ENCODE measurements around the gene CTTNBP2NL.

Gene CTTNBP2NL, protein sequence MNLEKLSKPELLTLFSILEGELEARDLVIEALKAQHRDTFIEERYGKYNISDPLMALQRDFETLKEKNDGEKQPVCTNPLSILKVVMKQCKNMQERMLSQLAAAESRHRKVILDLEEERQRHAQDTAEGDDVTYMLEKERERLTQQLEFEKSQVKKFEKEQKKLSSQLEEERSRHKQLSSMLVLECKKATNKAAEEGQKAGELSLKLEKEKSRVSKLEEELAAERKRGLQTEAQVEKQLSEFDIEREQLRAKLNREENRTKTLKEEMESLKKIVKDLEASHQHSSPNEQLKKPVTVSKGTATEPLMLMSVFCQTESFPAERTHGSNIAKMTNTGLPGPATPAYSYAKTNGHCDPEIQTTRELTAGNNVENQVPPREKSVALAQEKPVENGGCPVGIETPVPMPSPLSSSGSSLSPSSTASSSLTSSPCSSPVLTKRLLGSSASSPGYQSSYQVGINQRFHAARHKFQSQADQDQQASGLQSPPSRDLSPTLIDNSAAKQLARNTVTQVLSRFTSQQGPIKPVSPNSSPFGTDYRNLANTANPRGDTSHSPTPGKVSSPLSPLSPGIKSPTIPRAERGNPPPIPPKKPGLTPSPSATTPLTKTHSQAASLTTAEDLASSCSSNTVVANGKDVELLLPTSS

GRCh38 chr1:112395821-112396652, at the start of gene CTTNBP2NL:
Gene CTTNBP2NL, plus strand, starts transcription at chr1:112396214. Its CDS starts 19,952 bp downstream, at chr1:112416166.
- peak; percentile 43 for DNase-seq

- no peak for DNase-seq
Measured at GRCh38 chr1:112346801-112347350, 49.1 kb upstream of the CTTNBP2NL start.

GRCh38 chr1:112356765-112357164, 39.2 kb upstream of the CTTNBP2NL start:
- DNase-seq: no peak

- DNase-seq: no peak
Measured at GRCh38 chr1:112357467-112357866, 38.5 kb upstream of the CTTNBP2NL start.

DNA sequence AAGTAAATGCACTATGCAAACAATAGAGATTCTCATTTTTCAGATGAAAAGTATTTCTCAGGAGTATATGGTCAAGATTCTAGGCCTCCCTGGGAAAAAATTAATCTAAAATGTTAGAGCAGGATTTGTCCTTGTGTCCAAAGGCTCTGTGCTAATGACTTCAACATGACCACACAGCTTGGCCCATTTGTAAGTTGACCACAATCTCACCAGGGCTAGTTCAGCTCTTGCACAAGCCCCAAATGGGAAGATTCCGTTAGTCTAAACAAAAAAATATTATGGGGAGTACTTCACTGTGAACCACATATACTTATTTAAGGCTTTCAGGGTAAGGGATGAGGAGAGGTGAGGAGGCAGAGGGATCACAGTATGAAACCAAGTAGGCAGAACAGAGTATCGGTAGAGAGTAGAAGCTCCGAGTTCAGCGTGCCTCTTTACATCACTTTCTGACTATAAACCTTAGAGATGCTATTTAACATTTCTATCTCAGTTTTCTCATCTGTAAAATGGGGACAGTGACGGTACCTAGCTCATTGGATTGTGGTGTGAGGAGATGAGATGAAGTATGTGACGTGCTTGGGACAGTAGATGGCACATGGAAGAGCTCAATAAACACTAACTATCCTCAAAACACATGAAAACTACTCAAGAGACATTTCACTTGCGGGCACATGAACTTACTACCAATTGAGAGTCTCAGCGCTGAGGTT, 37.8 kb upstream of the CTTNBP2NL start:
- DNase-seq: no peak

DNA sequence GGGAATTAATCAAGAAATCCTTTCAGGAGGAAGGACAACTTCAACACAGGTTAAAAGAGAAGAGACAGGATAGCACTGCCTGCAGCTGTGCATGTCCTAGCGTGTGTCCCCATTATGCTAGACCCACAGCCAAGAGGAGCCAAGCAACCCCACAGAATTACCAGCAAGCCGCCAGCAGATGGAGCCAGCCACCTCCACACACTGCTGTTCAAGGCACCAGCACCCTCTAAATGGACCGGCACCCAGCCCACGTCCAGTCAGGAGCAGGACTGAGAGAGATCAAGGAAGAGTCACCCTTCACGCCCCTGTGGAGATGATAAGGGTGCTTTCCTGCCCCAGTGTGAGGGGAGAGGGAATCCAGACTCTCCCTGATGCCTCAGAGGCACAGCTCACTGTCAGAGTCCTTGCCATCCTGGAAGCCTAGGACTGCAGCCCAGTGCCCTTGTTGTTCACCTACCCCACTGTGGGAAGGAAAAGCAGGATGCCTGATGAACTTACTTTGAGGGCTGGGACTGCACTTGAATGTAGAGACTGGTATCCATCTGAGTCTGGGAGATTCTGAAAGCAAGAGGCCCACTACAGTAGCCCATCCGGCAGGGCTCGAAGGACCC, 37.1 kb upstream of the CTTNBP2NL start:
- no peak for DNase-seq

- no peak for DNase-seq
Measured at GRCh38 chr1:112359961-112360767, 35.9 kb upstream of the CTTNBP2NL start.

DNA sequence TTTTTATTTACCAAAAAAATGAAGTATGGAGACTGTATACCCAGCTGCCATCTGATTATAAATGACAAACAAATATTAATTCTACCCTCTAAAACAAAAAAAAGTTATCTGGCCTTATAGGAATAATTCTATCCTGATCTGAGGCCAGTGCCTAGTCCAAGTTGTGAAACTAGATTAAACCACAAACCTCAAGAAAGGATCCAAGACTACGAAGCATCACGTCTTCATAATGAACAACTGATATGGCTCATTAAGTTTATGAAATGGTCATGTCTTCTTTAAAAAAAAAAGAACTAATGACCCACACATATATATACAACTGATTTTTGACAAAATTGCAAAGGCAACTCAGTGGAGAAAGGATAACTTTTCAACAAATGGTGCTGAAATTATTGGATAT, 32.4 kb upstream of the CTTNBP2NL start:
- DNase-seq: no peak

DNA sequence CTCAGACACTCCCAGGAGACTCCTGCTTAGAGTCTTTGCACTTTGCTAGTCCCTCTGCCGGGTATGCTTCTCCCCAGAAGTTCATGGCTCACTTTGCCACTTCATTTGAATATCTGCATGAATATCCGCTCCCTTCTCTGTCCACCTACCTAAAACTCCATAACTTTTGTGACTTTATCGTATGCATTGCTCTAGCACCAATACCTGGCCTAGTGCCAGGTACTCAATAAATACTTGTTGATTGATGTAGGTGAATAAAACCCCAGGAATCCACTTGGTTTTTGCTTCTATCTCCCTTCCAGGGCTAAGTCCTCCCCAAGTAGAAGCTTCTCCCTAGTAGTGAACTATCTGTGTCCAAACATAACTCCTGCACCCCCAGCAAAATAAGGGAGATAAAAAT, 27.8 kb upstream of the CTTNBP2NL start:
- DNase-seq: no peak

- DNase-seq: peak; percentile 33
Measured at GRCh38 chr1:112369392-112370285, 26.4 kb upstream of the CTTNBP2NL start.

DNA sequence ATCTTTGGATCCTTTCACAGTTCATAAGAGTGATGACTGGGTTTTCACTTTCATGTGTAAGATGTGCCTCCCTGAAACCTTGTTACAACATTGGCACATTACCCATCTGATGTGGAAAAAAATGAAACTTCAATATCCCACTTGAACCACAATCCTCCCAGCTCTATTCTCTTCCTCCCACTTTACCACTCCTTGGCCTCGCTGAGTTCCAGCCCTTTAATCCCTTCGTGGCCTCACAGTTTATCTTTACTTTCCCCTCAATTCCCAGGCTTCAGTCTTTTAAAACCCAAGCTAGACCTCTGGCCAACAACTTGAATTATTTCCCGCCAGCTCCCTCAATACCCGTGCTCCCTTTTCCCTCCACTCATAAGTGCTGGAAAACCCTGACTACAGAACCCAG, 25.0 kb upstream of the CTTNBP2NL start:
- no peak for DNase-seq

DNA sequence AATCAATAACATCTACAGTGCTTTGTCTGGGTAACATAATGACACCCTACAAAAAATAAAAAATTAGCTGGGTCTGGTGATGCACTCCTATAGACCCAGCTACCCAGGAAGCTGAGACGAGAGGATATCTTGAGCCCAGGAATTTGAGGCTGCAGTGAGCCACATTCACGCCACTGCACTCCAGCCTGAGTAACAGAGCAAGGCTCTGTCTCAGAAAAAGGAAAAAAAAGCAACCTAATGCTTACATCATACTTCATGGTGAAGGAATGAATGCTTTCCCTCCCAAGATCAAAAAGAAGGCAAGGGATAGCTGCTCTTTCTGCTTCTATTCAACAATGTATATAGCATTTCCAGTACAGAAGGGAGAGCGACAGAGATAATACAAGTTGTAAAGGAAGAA, 24.2 kb upstream of the CTTNBP2NL start:
- DNase-seq: no peak

DNA sequence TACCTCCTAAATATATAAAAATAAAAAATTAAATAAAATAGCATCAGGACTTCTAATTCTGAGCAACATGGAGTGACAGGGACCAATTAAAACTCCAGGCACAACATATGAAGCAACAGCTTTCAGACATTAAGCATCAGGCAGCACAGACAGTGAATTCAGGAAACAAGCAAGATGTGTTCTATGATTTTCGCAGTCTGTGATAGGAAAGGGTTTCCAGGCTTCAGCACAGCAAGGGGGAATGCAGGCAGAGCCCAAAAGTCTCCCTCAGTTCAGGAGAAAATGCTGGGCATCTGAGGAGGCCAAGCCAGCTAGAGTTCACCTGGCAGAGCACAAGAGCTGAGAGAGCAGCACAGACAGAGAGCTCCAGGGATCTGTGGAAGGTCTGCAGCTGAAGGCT, 22.2 kb upstream of the CTTNBP2NL start:
- DNase-seq: no peak

DNA sequence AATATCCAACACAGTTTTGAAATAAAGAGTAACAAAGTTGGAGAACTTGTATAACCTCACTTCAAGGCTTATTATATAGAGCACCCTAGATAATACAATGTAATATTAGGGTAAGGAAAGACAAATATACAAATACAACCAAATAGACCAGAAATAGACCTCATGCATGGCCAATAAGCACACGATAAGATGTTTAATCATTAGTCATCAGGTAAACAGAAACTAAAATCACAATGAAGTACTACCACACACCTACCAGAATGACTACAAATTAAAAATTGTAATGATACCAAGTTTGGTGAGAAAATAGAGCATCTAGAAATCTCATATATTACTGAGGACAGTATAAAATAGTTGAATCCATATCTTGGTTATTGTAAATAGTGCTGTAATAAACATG, 20.3 kb upstream of the CTTNBP2NL start:
- no peak for DNase-seq

- DNase-seq: no peak
Measured at GRCh38 chr1:112380356-112380755, 15.7 kb upstream of the CTTNBP2NL start.

GRCh38 chr1:112381324-112382076, 14.5 kb upstream of the CTTNBP2NL start:
- no peak for DNase-seq

DNA sequence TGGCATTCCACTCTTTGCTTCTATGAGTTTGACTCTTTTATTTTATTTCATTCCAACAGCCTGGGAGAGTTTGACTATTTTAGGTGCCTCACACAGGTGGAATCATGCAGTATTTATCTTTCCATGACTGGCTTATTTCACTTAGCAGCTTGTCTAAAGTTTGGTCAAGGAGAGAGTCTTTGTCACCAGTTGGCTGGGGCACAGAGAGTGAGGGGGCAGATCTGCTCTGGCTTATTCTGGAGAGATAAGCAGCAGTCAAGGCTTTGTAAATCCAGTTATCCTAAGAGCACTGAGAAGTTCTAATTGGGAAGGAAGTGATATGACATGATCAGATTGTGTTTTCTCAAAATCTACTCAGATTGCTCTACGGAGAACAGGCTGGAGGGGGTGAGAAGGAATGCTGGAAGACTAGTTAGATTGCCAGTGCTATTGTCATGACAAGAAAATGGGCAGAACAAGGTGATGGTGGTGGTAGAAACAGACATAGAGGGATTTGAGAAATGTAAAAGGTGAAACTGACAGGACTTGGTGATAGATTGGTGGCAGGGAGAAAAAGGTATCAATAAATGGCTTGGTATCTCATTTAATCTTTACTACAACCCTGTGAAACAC, 12.1 kb upstream of the CTTNBP2NL start:
- no peak for DNase-seq

DNA sequence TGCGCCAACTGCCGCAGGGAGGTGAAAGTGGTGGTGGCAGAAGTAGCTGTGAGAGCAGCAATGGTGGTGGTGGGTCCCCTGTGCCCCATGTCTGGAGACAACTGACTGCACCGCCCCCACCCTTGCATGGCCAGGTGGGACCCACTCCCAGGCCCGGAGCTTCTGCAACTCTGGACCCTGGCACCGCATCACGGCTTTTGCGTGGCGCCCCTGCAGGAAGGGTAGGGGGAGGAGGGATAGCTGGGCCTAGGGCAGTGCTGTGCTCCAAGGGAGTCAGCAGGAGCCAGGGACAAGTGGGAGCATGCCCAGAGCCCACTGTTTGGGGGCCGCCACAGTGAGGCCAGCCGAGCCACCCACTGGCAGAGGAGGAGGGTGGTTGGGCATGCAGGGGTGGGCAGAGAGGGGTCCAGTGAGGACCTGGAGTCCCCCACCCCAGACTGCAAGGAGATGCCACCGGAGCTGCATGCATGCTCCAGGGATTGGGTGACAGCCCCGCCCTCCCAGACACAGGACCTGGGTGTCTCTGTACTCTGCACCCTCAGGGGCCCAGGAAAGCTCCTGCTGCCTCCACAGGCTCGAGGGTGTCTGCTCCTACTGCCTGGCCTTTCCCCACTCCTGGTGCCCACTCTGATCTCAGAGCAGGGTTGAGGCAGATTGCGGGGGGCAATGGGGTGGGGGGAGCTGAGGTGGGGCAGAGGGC, 9.8 kb upstream of the CTTNBP2NL start:
- DNase-seq: no peak
